GM12878 (cell line): ENCODE measurements around the gene C1orf198. TPM values are rescaled to one million over a fixed set of nuclear protein-coding genes. Genes with fewer than 3 reads are reported as not detected.

Experiments
- ATAC-seq: fragments of 200-7000 bp; cut with Tn5 transposase; 3 replicates; pipeline ENCODE4 v1.9.1; 2020; ENCODE audit warnings: mild to moderate bottlenecking, moderate library complexity
- BruUV-seq: library from RNA; stranded (reverse); fragments of 400-500 nt; replicated peaks from 2 replicates; lab custom pipeline; 2021; lab: Mats Ljungman, UMichigan
- CTCF ChIA-PET: fragments of 300-600 bp; sonication (Branson Sonifier 250); formaldehyde crosslinking; extraction: SDS; loops from one replicate; lab custom pipeline; 2021; ENCODE audit warnings: inconsistent platforms; lab: Yijun Ruan, JAX
- POLR2A ChIA-PET: fragments of 350-600 bp; formaldehyde crosslinking; extraction: SDS; loops from one replicate; lab custom pipeline; 2021; ENCODE audit warnings: inconsistent platforms; lab: Charles Lee
- RAD21 ChIA-PET: fragments of 300-600 bp; sonication (Branson Sonifier 250); formaldehyde crosslinking; loops from one replicate; lab custom pipeline; 2023; ENCODE audit warnings: antibody characterized with exemption; ENCODE audit not compliant: unreplicated experiment; lab: Charles Lee
- SMC1A ChIA-PET: fragments of 300-600 bp; sonication (Branson Sonifier 250); formaldehyde crosslinking; loops from one replicate; lab custom pipeline; 2023; ENCODE audit not compliant: unreplicated experiment, uncharacterized antibody; lab: Charles Lee
- DNase-seq: peaks from one replicate; pipeline ENCODE4 v3.0.0-alpha.2; 2011; ENCODE audit warnings: low read depth, low spot score
- FAIRE-seq: peaks from 3 replicates; lab custom pipeline; 2011; peaks lifted over from hg19 to GRCh38; lab: Jason Lieb, UNC
- H2AFZ ChIP-seq: 2 replicates; pipeline ENCODE4 v1.6.0; 2011; ENCODE audit warnings: low read depth, low read length, control low read depth; ENCODE audit not compliant: control insufficient read depth
- H3K27ac ChIP-seq: 2 replicates; pipeline ENCODE4 v1.5.1; 2011; ENCODE audit warnings: control low read depth; ENCODE audit not compliant: control insufficient read depth, insufficient read depth
- H3K27me3 ChIP-seq, 2 experiments: replicated peaks in 1 of 2; 2 replicates each; pipeline versions ENCODE4 v1.6.0 to v1.6.1; 2011; ENCODE audit warnings: low read length in 1 of 2; ENCODE audit not compliant: control insufficient read depth in 2 of 2, insufficient read depth in 2 of 2
- H3K36me3 ChIP-seq, 2 experiments: 2 replicates each; pipeline ENCODE4 v1.5.1; 2011; ENCODE audit warnings: low read length in 1 of 2; ENCODE audit not compliant: control insufficient read depth in 2 of 2, insufficient read depth in 2 of 2
- H3K4me1 ChIP-seq: 2 replicates; pipeline ENCODE4 v1.6.1; 2011; ENCODE audit warnings: mild to moderate bottlenecking, low read length, moderate library complexity, mixed read lengths; ENCODE audit not compliant: control insufficient read depth, insufficient read depth
- H3K4me2 ChIP-seq: 2 replicates; pipeline ENCODE4 v1.6.0; 2011; ENCODE audit warnings: control low read depth; ENCODE audit not compliant: control insufficient read depth, insufficient read depth
- H3K4me3 ChIP-seq: fragments of 200-600 bp; sonication (generic); 2 replicates; pipeline ENCODE4 v1.5.1; 2016
- H3K79me2 ChIP-seq: 2 replicates; pipeline ENCODE4 v1.6.0; 2011; ENCODE audit warnings: low read length; ENCODE audit not compliant: control insufficient read depth, insufficient read depth
- H3K9ac ChIP-seq: 2 replicates; pipeline ENCODE4 v1.8.0; 2011; ENCODE audit warnings: low read length, control low read depth, mixed read lengths; ENCODE audit not compliant: control insufficient read depth, insufficient read depth
- H3K9me3 ChIP-seq: replicated peaks from 3 replicates; pipeline ENCODE4 v1.5.1; 2011; ENCODE audit warnings: mild to moderate bottlenecking, low read length; ENCODE audit not compliant: control insufficient read depth, insufficient read depth
- H4K20me1 ChIP-seq: 2 replicates; pipeline ENCODE4 v1.6.0; 2011; ENCODE audit not compliant: control insufficient read depth, insufficient read depth
- ATF2 ChIP-seq: IDR thresholded peaks from 2 replicates; pipeline ENCODE4 v1.6.1; 2012; ENCODE audit warnings: low read length, inconsistent platforms
- BCL11A ChIP-seq: IDR thresholded peaks from 2 replicates; pipeline ENCODE4 v1.6.1; 2011; ENCODE audit warnings: low read depth, low read length
- CBFB ChIP-seq: IDR thresholded peaks from 2 replicates; pipeline ENCODE4 v1.6.1; 2016; ENCODE audit warnings: antibody characterized with exemption, low read depth
- CHD1 ChIP-seq: IDR thresholded peaks from 2 replicates; pipeline ENCODE4 v1.6.1; 2012; ENCODE audit warnings: low read depth, low read length, improper control_type of control experiment
- CREM ChIP-seq: IDR thresholded peaks from 2 replicates; pipeline ENCODE4 v1.6.1; 2014; ENCODE audit warnings: antibody characterized with exemption, low read depth
- EED ChIP-seq: sonication (generic); IDR thresholded peaks from 2 replicates; pipeline ENCODE4 v1.6.1; 2016; ENCODE audit warnings: antibody characterized with exemption, low read depth
- EP300 ChIP-seq, 2 experiments: fragments of 150-350 bp in 1 of 2; IDR thresholded peaks; 2 replicates each; pipeline ENCODE4 v1.6.1; 2011 to 2012; ENCODE audit warnings: low read depth in 2 of 2, low read length in 2 of 2, borderline replicate concordance in 1 of 2, improper control_type of control experiment in 1 of 2, inconsistent platforms in 1 of 2; ENCODE audit not compliant: control insufficient read depth in 1 of 2
- FOS ChIP-seq: IDR thresholded peaks from 3 replicates; pipeline ENCODE4 v1.6.1; 2011; ENCODE audit warnings: borderline replicate concordance; ENCODE audit not compliant: insufficient read length; ENCODE audit errors: extremely low read depth
- FOXM1 ChIP-seq: IDR thresholded peaks from 2 replicates; pipeline ENCODE4 v1.6.1; 2012; ENCODE audit warnings: low read depth, mild to moderate bottlenecking, inconsistent platforms, low read length, moderate library complexity
- IKZF1 ChIP-seq: fragments of 450-650 bp; conservative IDR thresholded peaks from 2 replicates; pipeline ENCODE4 v1.6.1; 2017; ENCODE audit warnings: antibody characterized with exemption, mild to moderate bottlenecking
- IKZF2 ChIP-seq, 2 experiments: fragments of 450-650 bp; IDR thresholded peaks; 2 replicates each; pipeline ENCODE4 v1.6.1; 2017; ENCODE audit warnings: mild to moderate bottlenecking in 2 of 2, moderate library complexity in 2 of 2
- IRF4 ChIP-seq: IDR thresholded peaks from 2 replicates; pipeline ENCODE4 v1.6.1; 2011; ENCODE audit warnings: low read depth, low read length
- JUNB ChIP-seq: IDR thresholded peaks from 2 replicates; pipeline ENCODE4 v1.6.1; 2016; ENCODE audit warnings: antibody characterized with exemption, mild to moderate bottlenecking
- MEF2B ChIP-seq: fragments of 450-650 bp; IDR thresholded peaks from 2 replicates; pipeline ENCODE4 v1.6.1; 2018; ENCODE audit warnings: mild to moderate bottlenecking, moderate library complexity; ENCODE audit not compliant: partially characterized antibody, poor library complexity, severe bottlenecking
- NFIC ChIP-seq: IDR thresholded peaks from 2 replicates; pipeline ENCODE4 v1.6.1; 2012; ENCODE audit warnings: low read depth, mild to moderate bottlenecking, inconsistent platforms, low read length, moderate library complexity
- NFXL1 ChIP-seq: fragments of 450-650 bp; IDR thresholded peaks from 2 replicates; pipeline ENCODE4 v1.6.1; 2017; ENCODE audit warnings: antibody characterized with exemption, mild to moderate bottlenecking, borderline replicate concordance
- PBX3 ChIP-seq: IDR thresholded peaks from 2 replicates; pipeline ENCODE4 v1.6.1; 2011; ENCODE audit warnings: mild to moderate bottlenecking, low read depth, low read length, moderate library complexity; ENCODE audit not compliant: insufficient replicate concordance
- RAD51 ChIP-seq: fragments of 450-650 bp; IDR thresholded peaks from 2 replicates; pipeline ENCODE4 v1.6.1; 2016; ENCODE audit warnings: moderate library complexity, mild to moderate bottlenecking, inconsistent platforms
- RCOR1 ChIP-seq: conservative IDR thresholded peaks from 2 replicates; pipeline ENCODE4 v1.6.1; 2012; ENCODE audit warnings: low read depth, low read length, improper control_type of control experiment
- RELA ChIP-seq: fragments of 450-650 bp; IDR thresholded peaks from 2 replicates; pipeline ENCODE4 v1.8.0; 2014; ENCODE audit warnings: borderline replicate concordance; ENCODE audit not compliant: partially characterized antibody
- SUZ12 ChIP-seq: fragments of 200-600 bp; sonication (generic); IDR thresholded peaks from one replicate; pipeline ENCODE4 v1.6.1; 2018; ENCODE audit warnings: antibody characterized with exemption, mild to moderate bottlenecking; ENCODE audit not compliant: unreplicated experiment
- TAF1 ChIP-seq: IDR thresholded peaks from 2 replicates; pipeline ENCODE4 v1.6.1; 2011; ENCODE audit warnings: mild to moderate bottlenecking, low read depth, low read length, borderline replicate concordance
- YY1 ChIP-seq: IDR thresholded peaks from 2 replicates; pipeline ENCODE4 v1.6.1; 2011; ENCODE audit warnings: low read depth, mild to moderate bottlenecking, low read length
- ZNF207 ChIP-seq: fragments of 450-650 bp; IDR thresholded peaks from 2 replicates; pipeline ENCODE4 v1.6.1; 2014; ENCODE audit warnings: antibody characterized with exemption, mild to moderate bottlenecking, borderline replicate concordance
- ZNF24 ChIP-seq: fragments of 450-650 bp; IDR thresholded peaks from 2 replicates; pipeline ENCODE4 v1.6.1; 2017; ENCODE audit warnings: antibody characterized with exemption, mild to moderate bottlenecking
- WGBS: methylation state at CpG from one replicate; pipeline ENCODE4 v1.1.6; 2016; ENCODE audit warnings: low lambda C conversion rate; ENCODE audit not compliant: insufficient replicate concordance, insufficient coverage; ENCODE audit errors: missing lambda C conversion rate; 5-methylcytosine and 5-hydroxymethylcytosine counted together
- in situ Hi-C: fragments of 300-500 bp; cut with MboI; formaldehyde crosslinking; loops from 9 replicates; pipeline ENCODE4 v1.14.3; 2018; ENCODE audit warnings: mixed read lengths
- intact Hi-C: fragments of 100-400 bp; cut with micrococcal nuclease; formaldehyde crosslinking; loops from one replicate; pipeline ENCODE4 v1.14.2; 2022; ENCODE audit not compliant: unreplicated experiment
- polyA plus RNA-seq, 11 experiments: library from polyadenylated mRNA; depleted of rRNA in 4 of 11; unstranded in 6 of 11; stranded (reverse) in 5 of 11; fragments of >200 nt; fragmentation: Nextera tagmentation in 4 of 11; fragmentation: Illumina TruSeq in 1 of 11; extraction: Ambion mirVana in 4 of 11; extraction: Trizol in 1 of 11; gene quantifications; 1 replicate in 1 of 11; 2 replicates in 10 of 11; pipeline versions ENCODE4 v1.2.1 to v1.2.3, GENCODE V29; 2011 to 2016; ENCODE audit warnings: inconsistent platforms in 2 of 11, missing spikeins in 2 of 11, low read depth in 1 of 11
- total RNA-seq, 4 experiments: library from RNA; depleted of rRNA in 3 of 4; stranded (reverse); fragments of >200 nt in 3 of 4; fragmentation: Illumina TruSeq in 1 of 4; extraction: Trizol in 1 of 4; gene quantifications; 2 replicates each; pipeline versions ENCODE4 v1.2.1 to v1.2.3, GENCODE V29; 2013 to 2021

Gene C1orf198
- total and polyA plus RNA-seq, 10 of the 15 experiments (the other 5 are each of a cell fraction or from before 2014, with no cell fraction given): 0.16 to 2.8 (median 1.1) TPM

GRCh38 chr1:230892018-230892491 lies 23.7 kb upstream of the C1orf198 start:
- Histone ChIP-seq H3K9ac (no peak overlapping the region), H2AFZ (peak overlapping the region; percentile 61), H3K4me2 (no peak overlapping the region), H3K27me3 (no peaks in the 10 kb centered on the region), H3K36me3 (no peaks in the 10 kb centered on the region), H3K9me3 (no peaks in the 10 kb centered on the region), H3K79me2 (no peaks in the 10 kb centered on the region), H3K27ac (no peak overlapping the region), H3K4me1 (no peaks in the 10 kb centered on the region), H4K20me1 (no peaks in the 10 kb centered on the region), H3K4me3 (no peak overlapping the region)
- in situ Hi-C loops: no loop called here
- SMC1A ChIA-PET: no interaction called here
- BruUV-seq: no TSS peak
- CTCF ChIA-PET: no interaction called here
- ATAC-seq: peak; percentile 91
- peak; percentile 38 for FAIRE-seq
- peak; percentile 31 for DNase-seq
- POLR2A ChIA-PET: no interaction called here
- intact Hi-C loops: no loop called here
- RAD21 ChIA-PET: no interaction called here
- under 1% methylated on average over 6 of the region's 6 CpGs for WGBS
- TF ChIP-seq RELA: no peak
- TF ChIP-seq TAF1: no peak
- no peak for TF ChIP-seq MEF2B
- peak; percentile 58 for TF ChIP-seq ATF2
- no peak for TF ChIP-seq SUZ12
- peak; percentile 59; the same call in 1 of the 2 replicates for TF ChIP-seq IRF4
- TF ChIP-seq CHD1: no peak
- peak; percentile 28; the same call in 1 of the 2 replicates for TF ChIP-seq IKZF1
- TF ChIP-seq RAD51: peak; percentile 43; the same call in 1 of the 2 replicates
- peak; percentile 43; the same call in 1 of the 2 replicates for TF ChIP-seq CBFB
- TF ChIP-seq ZNF24: no peak
- 0 out of 2 replicates have a peak, but pooled peaks have one; percentile 24 for TF ChIP-seq FOXM1
- TF ChIP-seq RCOR1: no peak
- peak; percentile 40; the same call in 1 of the 2 replicates for TF ChIP-seq CREM
- TF ChIP-seq PBX3: peak; percentile 57
- peak; percentile 71 for TF ChIP-seq EED
- TF ChIP-seq NFIC: peak; percentile 78; the same call in 1 of the 2 replicates
- no peak for TF ChIP-seq ZNF207
- TF ChIP-seq BCL11A: peak; percentile 69
- TF ChIP-seq JUNB: peak; percentile 71
- no peak for TF ChIP-seq NFXL1
- peak; percentile 29 to 45; a peak in 2 of 4 replicates for TF ChIP-seq EP300 (IDR thresholded peaks at IDR 0.05; ENCODE audit: borderline replicate concordance in 1 of 2, control insufficient read depth in 1 of 2, low read depth in 2 of 2, low read length in 2 of 2)
- no peak for TF ChIP-seq FOS
- no peak for TF ChIP-seq YY1
- TF ChIP-seq IKZF2 (IDR thresholded peaks at IDR 0.05): peak; percentile 17 to 48; a peak in 1 of 4 replicates
